K562 (cell line): ENCODE results near the gene TEDC1. TPM values are rescaled to one million over a fixed set of nuclear protein-coding genes. Genes with fewer than 3 reads are reported as not detected.

ENCODE experiments used
- polyA plus RNA-seq, 8 experiments: library from polyadenylated mRNA; depleted of rRNA in 4 of 8; stranded (reverse) in 5 of 8; unstranded in 3 of 8; fragments of >200 nt; fragmentation: Nextera tagmentation in 2 of 8; fragmentation: Illumina TruSeq in 1 of 8; extraction: Ambion mirVana in 2 of 8; extraction: Trizol in 1 of 8; gene quantifications; 2 replicates each; pipeline versions ENCODE4 v1.2.1 to v1.2.3, GENCODE V29; 2011 to 2014; ENCODE audit warnings: inconsistent platforms in 1 of 8, missing spikeins in 1 of 8
- total RNA-seq, 7 experiments: library from RNA; depleted of rRNA in 6 of 7; stranded (reverse); fragments of >200 nt in 6 of 7; fragmentation: Illumina TruSeq in 2 of 7; extraction: Trizol in 2 of 7; gene quantifications; 2 replicates each; pipeline versions ENCODE4 v1.2.1 to v1.2.3, GENCODE V29; 2011 to 2021; ENCODE audit warnings: low replicate concordance in 1 of 7

Gene TEDC1
- total and polyA plus RNA-seq, 9 of the 15 experiments (the other 6 are each of a cell fraction or from before 2014, with no cell fraction given) = 0.21 to 28.3 (median 5.9) TPM

Other genes starting within 250 kb of the TEDC1 start
Only the 7 nearest of the 8 such genes appear.
- 24.6 and 24.9 TPM in 2 replicates for gene BRF1, start 190.2 kb upstream of the TEDC1 start, total RNA-seq (2014; rRNA removed)
- gene BRF1, start 190.2 kb upstream of the TEDC1 start, total RNA-seq (2014; rRNA removed; fragmentation: Illumina TruSeq; extraction: Trizol) = 6.9 and 9.3 TPM in 2 replicates
- 12.5 and 12.7 TPM in 2 replicates for gene BRF1, start 190.2 kb upstream of the TEDC1 start, total RNA-seq (2015; rRNA removed; fragmentation: Illumina TruSeq; extraction: Trizol)
- gene BRF1, start 190.2 kb upstream of the TEDC1 start, total RNA-seq (2021) = 22.5 and 22.6 TPM in 2 replicates
- gene BRF1, start 190.2 kb upstream of the TEDC1 start, polyA plus RNA-seq (2011; rRNA removed) = 3.6 and 5.6 TPM in 2 replicates
- 8.2 and 10.5 TPM in 2 replicates for gene BRF1, start 190.2 kb upstream of the TEDC1 start, polyA plus RNA-seq (2014; fragmentation: Illumina TruSeq; extraction: Trizol)
- gene BRF1, start 190.2 kb upstream of the TEDC1 start, polyA plus RNA-seq (2014; fragmentation: Nextera tagmentation; extraction: Ambion mirVana) = under 1 TPM; 0.14 to 0.17 TPM
- 12.8 and 14.6 TPM in 2 replicates for gene BRF1, start 190.2 kb upstream of the TEDC1 start, polyA plus RNA-seq (2014; rRNA removed)
- gene PACS2, start 176.5 kb upstream of the TEDC1 start, total RNA-seq (2014; rRNA removed) = 13.2 and 21.3 TPM in 2 replicates
- 4.4 and 5.9 TPM in 2 replicates for gene PACS2, start 176.5 kb upstream of the TEDC1 start, total RNA-seq (2014; rRNA removed; fragmentation: Illumina TruSeq; extraction: Trizol)
- gene PACS2, start 176.5 kb upstream of the TEDC1 start, total RNA-seq (2015; rRNA removed; fragmentation: Illumina TruSeq; extraction: Trizol) = 10.4 and 11.6 TPM in 2 replicates
- gene PACS2, start 176.5 kb upstream of the TEDC1 start, total RNA-seq (2021) = 20.8 and 21.0 TPM in 2 replicates
- 8.8 and 9.9 TPM in 2 replicates for gene PACS2, start 176.5 kb upstream of the TEDC1 start, polyA plus RNA-seq (2011; rRNA removed)
- 4.3 and 9.0 TPM in 2 replicates for gene PACS2, start 176.5 kb upstream of the TEDC1 start, polyA plus RNA-seq (2014; fragmentation: Illumina TruSeq; extraction: Trizol)
- gene PACS2, start 176.5 kb upstream of the TEDC1 start, polyA plus RNA-seq (2014; fragmentation: Nextera tagmentation; extraction: Ambion mirVana) = under 1 TPM; 0.11 to 0.34 TPM
- 14.6 and 16.6 TPM in 2 replicates for gene PACS2, start 176.5 kb upstream of the TEDC1 start, polyA plus RNA-seq (2014; rRNA removed)
- gene TEX22, start 92.7 kb upstream of the TEDC1 start, total RNA-seq (2014; rRNA removed) = 0.04 and 0.05 TPM in 2 replicates
- 0.06 and 0.55 TPM in 2 replicates for gene TEX22, start 92.7 kb upstream of the TEDC1 start, total RNA-seq (2014; rRNA removed; fragmentation: Illumina TruSeq; extraction: Trizol)
- 0.14 and 0.45 TPM in 2 replicates for gene TEX22, start 92.7 kb upstream of the TEDC1 start, total RNA-seq (2015; rRNA removed; fragmentation: Illumina TruSeq; extraction: Trizol)
- 1.0 and 1.7 TPM in 2 replicates for gene TEX22, start 92.7 kb upstream of the TEDC1 start, total RNA-seq (2021)
- 0.31 and 0.50 TPM in 2 replicates for gene TEX22, start 92.7 kb upstream of the TEDC1 start, polyA plus RNA-seq (2011; rRNA removed)
- 0.04 and 0.14 TPM in 2 replicates for gene TEX22, start 92.7 kb upstream of the TEDC1 start, polyA plus RNA-seq (2014; fragmentation: Illumina TruSeq; extraction: Trizol)
- not detected for gene TEX22, start 92.7 kb upstream of the TEDC1 start, polyA plus RNA-seq (2014; fragmentation: Nextera tagmentation; extraction: Ambion mirVana)
- 0.18 and 0.23 TPM in 2 replicates for gene TEX22, start 92.7 kb upstream of the TEDC1 start, polyA plus RNA-seq (2014; rRNA removed)
- gene MTA1, start 71.4 kb upstream of the TEDC1 start, total RNA-seq (2014; rRNA removed) = 48.1 and 61.0 TPM in 2 replicates
- 11.6 and 12.2 TPM in 2 replicates for gene MTA1, start 71.4 kb upstream of the TEDC1 start, total RNA-seq (2014; rRNA removed; fragmentation: Illumina TruSeq; extraction: Trizol)
- 32.3 and 33.4 TPM in 2 replicates for gene MTA1, start 71.4 kb upstream of the TEDC1 start, total RNA-seq (2015; rRNA removed; fragmentation: Illumina TruSeq; extraction: Trizol)
- gene MTA1, start 71.4 kb upstream of the TEDC1 start, total RNA-seq (2021) = 107 and 118 TPM in 2 replicates
- gene MTA1, start 71.4 kb upstream of the TEDC1 start, polyA plus RNA-seq (2011; rRNA removed) = 47.7 and 58.6 TPM in 2 replicates
- 29.5 and 45.4 TPM in 2 replicates for gene MTA1, start 71.4 kb upstream of the TEDC1 start, polyA plus RNA-seq (2014; fragmentation: Illumina TruSeq; extraction: Trizol)
- under 1 TPM; 0.13 to 0.14 TPM for gene MTA1, start 71.4 kb upstream of the TEDC1 start, polyA plus RNA-seq (2014; fragmentation: Nextera tagmentation; extraction: Ambion mirVana)
- 90.0 and 103 TPM in 2 replicates for gene MTA1, start 71.4 kb upstream of the TEDC1 start, polyA plus RNA-seq (2014; rRNA removed)
- gene CRIP2, start 16.4 kb upstream of the TEDC1 start, total RNA-seq (2014; rRNA removed) = 1.7 and 2.0 TPM in 2 replicates
- not detected in 2 replicates for gene CRIP2, start 16.4 kb upstream of the TEDC1 start, total RNA-seq (2014; rRNA removed; fragmentation: Illumina TruSeq; extraction: Trizol)
- 0.33 and 0.34 TPM in 2 replicates for gene CRIP2, start 16.4 kb upstream of the TEDC1 start, total RNA-seq (2015; rRNA removed; fragmentation: Illumina TruSeq; extraction: Trizol)
- 1.2 and 1.7 TPM in 2 replicates for gene CRIP2, start 16.4 kb upstream of the TEDC1 start, total RNA-seq (2021)
- gene CRIP2, start 16.4 kb upstream of the TEDC1 start, polyA plus RNA-seq (2011; rRNA removed) = 1.0 and 2.2 TPM in 2 replicates
- gene CRIP2, start 16.4 kb upstream of the TEDC1 start, polyA plus RNA-seq (2014; fragmentation: Illumina TruSeq; extraction: Trizol) = 0.18 and 0.51 TPM in 2 replicates
- gene CRIP2, start 16.4 kb upstream of the TEDC1 start, polyA plus RNA-seq (2014; fragmentation: Nextera tagmentation; extraction: Ambion mirVana) = under 1 TPM; 0.25 to 0.27 TPM
- 0.16 and 1.2 TPM in 2 replicates for gene CRIP2, start 16.4 kb upstream of the TEDC1 start, polyA plus RNA-seq (2014; rRNA removed)
- not detected in 2 replicates for gene CRIP1, start 4.4 kb upstream of the TEDC1 start, total RNA-seq (2014; rRNA removed)
- gene CRIP1, start 4.4 kb upstream of the TEDC1 start, total RNA-seq (2014; rRNA removed; fragmentation: Illumina TruSeq; extraction: Trizol) = not detected in 2 replicates
- not detected in 2 replicates for gene CRIP1, start 4.4 kb upstream of the TEDC1 start, total RNA-seq (2015; rRNA removed; fragmentation: Illumina TruSeq; extraction: Trizol)
- 0.58 and 0.98 TPM in 2 replicates for gene CRIP1, start 4.4 kb upstream of the TEDC1 start, total RNA-seq (2021)
- gene CRIP1, start 4.4 kb upstream of the TEDC1 start, polyA plus RNA-seq (2011; rRNA removed) = 0.14 and 0.23 TPM in 2 replicates
- gene CRIP1, start 4.4 kb upstream of the TEDC1 start, polyA plus RNA-seq (2014; fragmentation: Illumina TruSeq; extraction: Trizol) = not detected in 2 replicates
- not detected for gene CRIP1, start 4.4 kb upstream of the TEDC1 start, polyA plus RNA-seq (2014; fragmentation: Nextera tagmentation; extraction: Ambion mirVana)
- 0.11 TPM in 1 of 2 replicates, not detected in the other for gene CRIP1, start 4.4 kb upstream of the TEDC1 start, polyA plus RNA-seq (2014; rRNA removed)
- 0.36 TPM in 1 of 2 replicates, not detected in the other for gene TMEM121, start 35.3 kb downstream of the TEDC1 start, total RNA-seq (2014; rRNA removed)
- gene TMEM121, start 35.3 kb downstream of the TEDC1 start, total RNA-seq (2014; rRNA removed; fragmentation: Illumina TruSeq; extraction: Trizol) = not detected in 2 replicates
- gene TMEM121, start 35.3 kb downstream of the TEDC1 start, total RNA-seq (2015; rRNA removed; fragmentation: Illumina TruSeq; extraction: Trizol) = not detected in 2 replicates
- 0.31 TPM in 1 of 2 replicates, not detected in the other for gene TMEM121, start 35.3 kb downstream of the TEDC1 start, total RNA-seq (2021)
- 0.09 TPM in 1 of 2 replicates, not detected in the other for gene TMEM121, start 35.3 kb downstream of the TEDC1 start, polyA plus RNA-seq (2011; rRNA removed)
- gene TMEM121, start 35.3 kb downstream of the TEDC1 start, polyA plus RNA-seq (2014; fragmentation: Illumina TruSeq; extraction: Trizol) = not detected in 2 replicates
- gene TMEM121, start 35.3 kb downstream of the TEDC1 start, polyA plus RNA-seq (2014; fragmentation: Nextera tagmentation; extraction: Ambion mirVana) = not detected
- gene TMEM121, start 35.3 kb downstream of the TEDC1 start, polyA plus RNA-seq (2014; rRNA removed) = not detected in 2 replicates